HG03469 (cell line): ENCODE data around the gene SLC13A3.

Experiments
- ATAC-seq: cut with Tn5 transposase; IDR thresholded peaks from one replicate; pipeline ENCODE4 v1.9.1; 2021; ENCODE audit warnings: mild to moderate bottlenecking, moderate library complexity, moderate number of reproducible peaks; ENCODE audit not compliant: unreplicated experiment

SLC13A3 gene

DNA sequence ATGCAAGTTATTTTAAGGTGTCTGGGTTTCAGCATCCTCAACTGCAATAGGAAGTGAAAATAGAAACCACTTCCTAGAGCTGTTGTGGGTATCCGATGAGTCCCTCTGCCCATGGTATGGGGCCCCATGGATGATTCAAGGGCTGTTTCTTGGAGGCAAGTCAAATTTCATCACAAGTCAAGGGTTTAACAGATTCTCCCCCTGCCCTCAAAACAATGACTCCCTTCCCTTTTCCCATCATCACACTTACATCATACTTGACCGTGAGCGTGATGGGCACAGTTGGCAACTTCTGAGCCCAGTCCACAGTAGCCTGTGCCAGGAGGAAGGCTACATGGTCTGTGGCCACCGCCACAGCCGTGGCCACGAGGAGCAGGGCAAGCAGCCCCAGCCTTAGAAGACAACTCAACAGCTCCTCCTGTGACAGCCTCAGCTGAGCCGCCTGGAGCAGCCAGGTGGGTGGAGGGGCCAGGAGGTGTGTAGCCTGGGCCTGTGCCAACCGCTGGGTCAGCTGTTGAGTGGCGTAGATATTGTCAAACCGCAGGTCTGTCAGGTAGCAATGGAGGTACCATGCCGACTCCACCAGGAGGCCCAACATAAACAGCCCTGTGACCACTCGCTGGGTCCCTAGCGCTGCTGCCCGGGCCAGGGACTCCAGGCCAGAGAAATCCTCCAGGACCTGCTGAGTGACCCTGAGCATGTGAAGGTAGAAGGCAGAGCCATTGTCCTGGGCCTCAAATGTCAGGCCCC lies 106.0 kb downstream of the SLC13A3 start:
- no peak for ATAC-seq

DNA sequence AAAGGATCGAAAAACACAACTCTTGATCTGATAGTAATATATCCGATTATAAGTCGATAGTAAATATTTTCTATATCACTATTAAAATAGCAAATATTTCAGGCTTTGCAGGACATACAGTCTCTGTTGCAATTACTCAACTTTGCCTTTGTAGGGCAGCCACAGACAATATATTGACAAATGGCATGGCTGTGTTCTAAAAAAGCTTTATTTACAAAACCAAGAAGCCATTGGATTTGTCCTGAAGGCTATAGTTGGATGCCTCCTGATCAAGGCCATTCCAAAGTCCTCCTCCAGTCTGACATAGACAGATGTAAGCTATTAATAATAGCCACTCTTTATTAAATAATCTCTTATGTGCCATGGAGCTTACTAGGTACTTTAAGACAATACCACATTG lies 106.7 kb downstream of the SLC13A3 start:
- no peak for ATAC-seq

DNA sequence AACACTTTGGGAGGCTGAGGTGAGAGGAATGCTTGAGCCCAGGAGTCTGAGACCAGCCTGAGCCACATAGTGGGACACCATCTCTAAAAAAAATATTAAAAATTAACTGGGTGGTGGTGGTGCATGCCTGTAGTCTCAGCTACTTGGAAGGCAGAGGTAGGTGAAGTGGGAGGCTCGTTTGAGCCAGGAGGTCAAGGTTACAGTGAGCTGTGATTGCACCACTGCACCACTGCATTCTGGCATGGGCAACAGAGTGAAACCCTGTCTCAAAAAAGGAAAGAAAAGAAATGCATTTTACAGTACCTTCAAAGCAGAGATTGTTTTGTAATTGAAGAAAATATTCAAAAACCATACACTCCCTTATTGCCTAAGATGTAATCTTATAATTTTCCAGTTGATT lies 107.3 kb downstream of the SLC13A3 start:
- no peak for ATAC-seq

DNA sequence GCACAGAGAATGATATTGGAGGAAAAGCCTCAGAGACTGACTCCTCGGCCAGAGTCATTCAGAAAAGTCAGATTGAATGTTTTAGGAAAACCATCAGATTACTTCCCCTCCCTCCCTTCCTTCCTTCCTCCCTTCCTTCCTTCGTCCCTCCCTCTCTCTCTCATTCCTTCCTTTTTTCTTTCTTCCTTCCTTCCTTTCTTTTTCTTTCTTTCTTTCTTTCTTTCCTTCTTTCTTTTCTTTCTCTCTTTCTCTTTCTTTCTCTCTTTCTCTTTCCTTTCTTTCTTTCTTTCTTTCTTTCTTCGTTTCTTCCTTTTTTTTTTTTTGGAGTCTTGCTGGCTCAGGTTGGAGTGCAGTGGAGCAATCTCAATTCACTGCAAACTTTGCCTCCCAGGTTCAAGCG lies 108.2 kb downstream of the SLC13A3 start:
- ATAC-seq: no peak

DNA sequence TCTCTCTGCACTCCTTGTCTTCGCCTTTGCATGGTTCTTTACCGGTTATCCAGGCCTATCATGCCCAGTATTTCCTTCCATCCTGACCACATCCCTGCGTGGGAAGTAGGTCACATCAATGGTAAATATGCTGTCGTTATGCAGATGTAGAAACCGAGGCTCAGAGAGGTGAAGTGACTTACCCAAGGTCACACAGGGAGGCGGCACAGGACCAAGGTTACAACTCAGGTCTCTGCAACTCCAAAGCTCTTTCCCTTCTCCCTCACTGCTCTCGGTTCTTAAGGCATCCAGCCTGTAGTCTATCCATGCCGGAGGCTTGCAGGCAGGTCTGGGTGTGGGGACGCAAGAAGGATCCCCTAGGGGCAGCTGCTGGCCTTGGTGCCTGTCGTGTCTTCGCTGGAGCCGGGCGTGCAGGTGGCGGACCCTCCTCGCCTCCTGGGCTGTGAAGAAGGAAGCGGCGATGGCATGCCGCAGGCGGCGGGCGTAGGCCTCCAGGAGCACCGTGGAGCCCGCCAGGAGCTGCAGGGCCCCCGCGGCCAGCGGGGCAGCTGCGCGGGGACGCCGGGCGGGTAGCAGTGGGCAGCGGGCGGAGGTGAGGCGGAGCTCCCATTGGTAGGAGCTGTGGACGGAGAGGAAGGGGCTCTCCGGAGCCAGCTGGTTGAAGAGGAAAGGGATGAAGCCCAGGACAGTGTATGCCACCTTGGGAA lies 109.9 kb downstream of the SLC13A3 start:
- ATAC-seq: no peak

DNA sequence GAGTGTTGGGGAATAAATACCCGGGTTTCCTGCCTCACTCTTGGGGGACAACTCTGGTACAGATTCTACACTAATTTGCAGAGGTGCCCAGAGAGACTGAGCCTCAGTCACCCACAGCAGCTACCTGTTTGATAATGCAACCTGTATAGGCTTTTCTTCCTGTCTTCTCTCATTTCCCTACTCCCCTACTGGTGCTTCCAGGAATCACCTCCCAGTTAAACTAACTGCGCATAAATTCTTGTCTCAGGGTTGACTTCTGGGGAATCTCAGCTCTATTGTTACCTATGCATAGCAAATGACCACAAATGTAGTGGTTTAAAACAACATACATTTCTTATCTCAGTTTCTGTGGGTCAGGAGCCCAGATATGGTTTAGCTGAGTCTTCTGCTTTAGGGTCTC lies 112.1 kb downstream of the SLC13A3 start:
- no peak for ATAC-seq

DNA sequence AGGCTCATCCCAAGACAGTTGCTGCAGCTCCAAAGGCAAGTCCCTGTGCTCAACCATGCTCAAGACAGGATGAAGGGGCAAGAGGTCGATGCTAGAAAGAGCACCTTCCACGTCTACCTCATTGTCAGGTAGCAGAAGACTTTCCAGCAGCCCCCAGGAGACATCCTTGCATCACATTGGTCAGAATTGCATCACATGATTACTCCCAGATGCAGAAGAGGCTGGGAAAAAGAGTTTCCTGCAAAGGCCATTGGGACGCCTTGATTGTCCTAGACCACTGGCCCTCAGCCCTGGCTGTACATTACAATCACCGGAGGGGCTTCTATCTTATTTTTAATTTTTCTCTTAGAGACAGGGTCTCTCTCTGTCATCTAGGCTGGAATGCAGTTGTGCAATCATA lies 120.6 kb downstream of the SLC13A3 start:
- ATAC-seq: no peak

DNA sequence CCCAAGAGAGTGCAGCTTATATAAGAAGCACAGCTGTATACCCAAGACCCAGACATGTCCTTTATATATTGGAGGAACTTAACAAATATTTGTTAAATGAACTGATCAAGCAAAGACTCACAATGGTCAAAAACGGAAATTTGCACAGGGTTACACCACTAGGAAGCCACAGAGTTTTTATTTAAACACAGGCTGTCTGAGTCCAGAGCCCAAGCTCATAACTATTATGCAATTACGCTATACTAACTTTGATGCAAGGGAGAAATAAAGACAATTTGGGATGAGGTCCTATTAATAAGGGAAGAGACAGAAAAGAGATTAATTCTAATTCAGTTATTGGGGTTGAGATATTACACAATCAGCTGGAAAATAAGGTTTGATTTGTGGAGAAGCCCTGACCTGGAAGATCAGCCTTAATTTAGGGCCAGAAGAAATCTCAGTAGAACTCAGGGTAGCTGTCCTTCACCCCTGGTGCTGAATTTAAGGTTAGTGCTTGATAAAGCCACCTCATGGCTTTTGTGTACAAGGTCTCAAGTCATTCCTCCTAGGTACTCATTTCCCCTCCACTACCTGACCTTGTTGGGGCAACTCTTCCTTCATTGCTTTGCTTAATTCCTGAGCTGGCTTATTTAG lies 127.4 kb downstream of the SLC13A3 start:
- no peak for ATAC-seq

DNA sequence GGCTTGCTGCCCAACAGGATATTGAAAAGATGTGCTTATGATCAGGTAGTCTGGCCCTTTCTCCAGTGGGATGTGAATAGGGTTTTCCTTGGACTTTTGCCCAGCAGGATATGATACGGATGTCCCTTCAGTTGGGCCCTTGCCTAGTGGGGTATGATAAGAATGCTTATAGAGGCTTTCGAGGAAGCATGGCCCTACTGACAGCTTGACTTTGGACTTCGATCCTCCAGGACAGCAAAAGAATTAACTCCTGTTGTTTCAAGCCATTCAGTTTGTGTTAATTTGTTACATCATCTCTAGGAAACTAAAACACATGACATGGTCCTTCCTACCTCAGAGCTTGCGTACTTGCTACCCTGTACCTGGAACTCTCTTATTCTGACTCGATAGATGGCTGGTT lies 128.2 kb downstream of the SLC13A3 start:
- ATAC-seq: no peak

DNA sequence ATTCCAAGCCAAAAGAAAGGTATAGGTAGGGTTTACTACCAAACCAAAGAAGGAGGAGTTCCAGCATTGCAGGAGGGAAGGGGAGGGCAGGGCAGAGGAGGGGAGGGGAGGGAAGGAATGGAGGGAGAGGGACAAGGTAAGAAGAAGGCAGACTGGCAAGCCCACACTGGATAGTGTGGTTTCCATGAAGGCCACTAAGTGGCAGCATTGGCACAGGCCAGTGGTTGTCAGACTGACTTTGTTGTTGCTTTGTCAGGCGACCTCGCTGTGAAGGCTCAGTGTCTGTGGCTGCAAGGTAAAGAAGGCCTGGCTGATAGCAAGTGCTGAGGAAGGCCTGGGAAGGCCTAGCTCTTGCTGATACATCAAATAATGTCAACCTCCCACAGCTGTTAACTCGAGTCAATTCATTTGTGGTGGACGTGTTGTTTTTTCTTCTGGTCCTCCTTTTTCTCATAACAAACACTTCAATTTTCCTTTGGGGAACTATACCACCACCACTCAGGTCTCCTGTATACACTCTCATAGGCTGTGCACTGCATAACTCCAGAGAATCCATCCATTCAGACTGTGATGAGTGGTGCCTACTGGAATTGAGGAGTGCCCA lies 130.2 kb downstream of the SLC13A3 start:
- ATAC-seq: no peak

DNA sequence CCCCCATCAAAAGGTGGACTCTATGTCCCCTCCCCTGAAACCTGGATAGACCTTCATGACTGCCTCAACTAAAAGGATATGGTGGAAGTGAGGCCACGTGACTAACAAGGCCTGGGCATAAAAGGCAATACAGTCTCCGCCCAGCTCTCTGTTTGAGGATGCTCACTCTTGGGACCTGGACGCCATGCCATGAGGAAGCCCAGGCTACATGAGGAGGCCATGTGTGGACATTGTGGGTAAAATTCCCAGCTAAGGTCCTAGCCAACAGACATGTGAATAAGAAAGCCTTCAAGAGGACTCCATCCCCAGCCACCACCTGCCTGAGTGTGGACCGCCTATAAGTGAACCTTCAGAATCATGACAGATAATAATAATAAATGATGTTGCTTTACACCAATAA lies 130.7 kb downstream of the SLC13A3 start:
- no peak for ATAC-seq

DNA sequence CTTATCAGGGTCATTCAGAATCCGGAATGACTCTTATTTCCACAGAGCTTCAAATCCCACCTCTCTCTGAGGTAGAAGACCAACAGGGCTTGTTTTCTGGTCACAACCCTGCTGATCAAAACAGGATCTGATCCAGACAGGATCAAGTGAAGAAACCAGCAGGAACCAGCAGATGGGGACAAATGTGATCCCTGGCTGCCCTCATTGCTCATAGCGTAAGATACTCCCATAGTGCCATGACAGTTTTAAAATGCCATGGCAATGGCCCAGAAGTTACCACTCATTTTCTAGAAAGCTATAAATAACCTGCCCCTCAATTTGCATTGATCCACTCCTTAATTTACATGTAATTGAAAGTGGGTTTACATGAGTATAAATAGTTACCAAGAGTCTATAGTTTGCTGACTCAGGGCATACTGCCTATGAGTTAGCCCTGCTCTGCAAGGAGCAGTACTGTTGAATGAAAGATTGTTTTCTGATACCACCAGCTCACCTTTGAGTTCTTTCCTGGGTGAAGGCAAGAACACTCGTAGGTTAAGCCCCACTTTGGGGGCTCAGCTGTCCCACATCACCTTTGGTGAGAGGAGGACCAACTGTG lies 131.7 kb downstream of the SLC13A3 start:
- ATAC-seq: no peak

DNA sequence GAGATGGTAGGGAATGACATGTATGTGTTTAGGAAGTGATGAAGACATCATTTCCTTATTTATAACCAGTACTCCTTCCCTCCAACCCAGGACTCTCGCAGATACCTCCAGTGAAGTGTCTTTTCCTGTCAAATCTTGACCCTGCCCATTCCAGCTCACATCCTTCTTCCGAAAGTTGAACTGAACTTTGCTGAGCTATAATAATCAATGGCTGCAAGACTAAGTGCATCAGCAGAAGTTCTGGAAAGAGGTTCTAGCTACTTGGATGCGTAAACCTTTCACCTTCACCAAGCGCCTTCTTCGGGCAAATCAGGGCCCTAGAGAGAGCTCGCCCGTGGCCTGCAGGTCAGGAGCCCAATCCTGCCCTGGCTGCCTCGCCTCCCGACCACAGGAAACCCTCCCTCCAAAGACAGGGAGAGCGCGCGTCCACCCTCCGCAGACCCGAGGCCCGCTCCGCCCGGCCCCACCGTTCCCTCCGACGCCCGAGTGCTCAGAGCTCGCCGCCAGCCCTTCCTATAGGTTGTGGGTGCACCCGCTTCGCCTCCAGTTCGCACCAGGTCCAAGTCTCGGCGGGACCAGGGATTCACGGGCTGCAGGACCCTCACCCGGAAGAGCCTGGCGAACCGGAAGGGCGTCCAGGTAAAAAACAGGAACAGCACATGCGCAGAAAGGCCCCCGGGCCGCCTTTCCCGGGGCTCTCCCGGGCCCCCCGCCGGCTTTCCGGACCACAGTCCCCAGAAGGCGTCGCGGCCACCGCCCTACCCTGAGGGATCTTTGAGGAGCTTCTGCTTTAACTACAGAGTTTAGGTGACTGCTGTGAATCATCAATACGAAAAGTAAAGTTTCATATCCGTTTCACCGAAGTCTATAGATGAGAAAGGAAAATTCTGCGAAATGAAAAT lies 138.1 kb downstream of the SLC13A3 start, which contains the start of gene ZNF334:
TSS of gene ZNF334 (minus strand) at position 617 of the 902 bp plus-strand sequence. CDS start 1,457 bp downstream, outside the sequence.
- no peak for ATAC-seq

DNA sequence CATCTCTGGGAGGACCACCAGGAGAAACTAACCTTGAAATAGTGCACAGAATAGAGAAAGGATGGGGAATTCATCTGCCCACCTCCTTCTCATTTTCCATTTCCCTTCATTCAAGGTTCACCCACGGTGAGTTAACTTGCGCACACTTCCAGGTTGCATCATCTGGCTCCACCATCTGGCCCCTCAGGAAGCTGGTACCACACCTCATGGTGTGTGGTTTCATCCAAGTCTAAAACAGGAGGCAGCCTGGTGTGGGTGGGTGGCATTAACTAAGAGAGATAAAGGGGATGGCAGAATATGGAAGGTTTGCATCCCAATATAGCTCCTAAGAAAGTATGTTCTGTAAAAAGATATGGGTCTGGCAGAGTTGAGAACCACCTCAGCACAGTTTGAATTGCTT lies 141.7 kb downstream of the SLC13A3 start:
- no peak for ATAC-seq
